HUDEP-2 (cell line): ENCODE measurements around the gene KMT2C.

Experiments
- DNase-seq, 76 experiments: peaks; one replicate each; lab custom pipeline; 2025; ENCODE audit not compliant: unreplicated experiment in 76 of 76; lab: John Stamatoyannopoulos, UW

KMT2C gene

DNA sequence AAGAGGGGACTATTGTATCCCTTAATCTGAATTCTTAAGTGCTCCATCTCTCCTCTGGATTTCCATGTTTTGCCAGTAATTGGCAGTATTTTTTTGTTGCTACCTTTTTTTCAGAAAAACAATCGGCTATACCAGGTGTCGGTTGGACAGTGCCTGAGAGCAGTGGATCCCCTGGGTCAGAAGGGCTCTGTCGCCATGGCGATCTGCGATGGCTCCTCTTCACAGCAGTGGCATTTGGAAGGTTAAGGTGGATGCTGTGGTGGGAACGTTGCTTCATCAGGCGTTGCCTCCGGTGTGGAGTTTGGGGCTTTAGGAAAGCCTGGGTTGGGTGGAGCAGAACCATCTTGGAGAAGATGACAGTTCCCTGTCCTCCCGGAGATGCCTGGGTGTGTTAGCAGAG, 314.4 kb downstream of the KMT2C start:
- DNase-seq: no peak

DNA sequence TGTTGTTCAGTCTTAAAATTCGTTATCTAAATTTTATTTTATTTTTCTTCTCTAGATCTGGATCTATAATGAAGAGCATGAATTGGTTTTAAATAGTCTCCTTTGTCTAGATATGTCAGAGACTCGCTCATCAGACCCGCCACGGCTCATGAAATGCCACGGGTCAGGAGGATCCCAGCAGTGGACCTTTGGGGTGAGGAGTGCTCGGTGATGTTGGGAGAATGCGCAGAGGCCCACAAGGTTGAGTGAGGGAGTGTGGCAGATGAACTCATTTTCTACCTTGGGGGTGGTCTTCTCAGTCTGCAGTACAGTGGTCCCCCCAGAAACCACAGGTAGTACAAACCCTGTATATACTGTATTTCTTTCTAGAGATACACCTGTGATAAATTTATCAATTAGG, 315.0 kb downstream of the KMT2C start:
- DNase-seq: no peak

DNA sequence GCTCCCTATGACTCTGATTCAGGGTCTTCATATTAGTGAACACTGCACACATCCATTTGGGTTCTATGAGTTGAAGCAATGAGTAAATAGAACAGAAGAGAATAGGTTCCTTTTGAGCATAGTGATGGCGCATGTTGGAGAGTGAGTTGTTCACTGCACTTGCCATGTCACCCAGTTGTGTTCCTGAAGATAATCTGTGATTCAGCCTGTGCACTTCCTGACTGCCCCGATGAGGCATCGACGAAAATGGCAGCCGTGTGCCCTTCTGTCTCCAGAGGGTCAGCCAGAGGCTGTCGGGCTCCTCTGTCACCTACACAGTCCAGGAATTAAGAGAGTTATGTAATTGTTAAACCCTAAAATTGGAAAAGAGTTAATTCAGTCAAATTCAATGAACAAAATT, 315.6 kb downstream of the KMT2C start:
- DNase-seq: no peak

DNA sequence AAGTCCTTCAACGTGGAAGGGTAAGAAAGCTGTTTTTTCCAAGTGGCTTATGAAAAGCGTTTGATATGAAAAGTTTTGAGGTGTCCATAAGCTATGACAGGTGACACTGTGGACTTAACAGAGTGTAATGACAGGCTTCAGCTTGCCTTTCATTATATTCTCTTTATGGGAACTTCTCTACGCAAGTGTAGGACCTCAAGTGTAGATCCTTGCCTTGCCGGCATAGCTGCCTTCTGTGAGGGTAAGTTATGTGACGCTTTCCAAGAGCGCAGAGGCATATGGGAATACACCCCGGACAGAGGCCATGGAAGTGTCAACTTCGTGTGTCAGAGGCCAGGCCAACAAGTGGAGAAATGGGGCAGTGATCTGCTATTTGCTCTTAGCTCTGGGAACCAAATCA, 318.4 kb downstream of the KMT2C start:
- no peak for DNase-seq

DNA sequence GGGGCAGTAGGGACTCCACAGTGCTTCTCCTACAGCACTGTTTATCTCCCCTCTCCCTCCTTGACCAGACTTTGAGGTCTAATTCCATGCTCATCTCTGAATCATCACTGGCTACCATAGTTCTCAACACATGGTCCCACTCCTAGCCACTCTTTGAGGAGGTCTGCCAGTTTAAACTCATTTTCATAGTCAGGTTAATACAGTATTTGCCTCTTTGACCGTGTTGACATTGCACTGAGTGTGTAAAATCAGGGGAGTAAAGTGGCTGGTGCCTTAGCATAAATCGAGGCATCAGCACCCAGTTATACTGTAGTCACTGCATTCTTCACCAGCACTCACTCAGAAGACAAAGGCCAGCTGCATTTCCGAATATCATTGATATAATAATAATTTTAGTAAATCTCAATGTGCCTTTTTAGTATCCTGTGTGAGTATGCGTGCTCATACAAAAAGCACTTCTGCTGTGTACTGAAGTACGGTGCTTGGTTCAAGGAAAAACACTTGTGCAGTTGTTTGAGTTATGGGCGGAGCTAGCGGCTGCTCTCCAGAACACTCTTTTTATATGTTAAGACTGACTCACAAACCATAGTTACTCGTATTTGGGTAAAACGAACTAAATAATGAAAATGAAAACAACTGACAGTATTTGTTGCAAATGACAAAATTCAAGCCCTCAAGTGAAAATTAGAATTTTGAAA, 320.6 kb downstream of the KMT2C start:
- no peak for DNase-seq

DNA sequence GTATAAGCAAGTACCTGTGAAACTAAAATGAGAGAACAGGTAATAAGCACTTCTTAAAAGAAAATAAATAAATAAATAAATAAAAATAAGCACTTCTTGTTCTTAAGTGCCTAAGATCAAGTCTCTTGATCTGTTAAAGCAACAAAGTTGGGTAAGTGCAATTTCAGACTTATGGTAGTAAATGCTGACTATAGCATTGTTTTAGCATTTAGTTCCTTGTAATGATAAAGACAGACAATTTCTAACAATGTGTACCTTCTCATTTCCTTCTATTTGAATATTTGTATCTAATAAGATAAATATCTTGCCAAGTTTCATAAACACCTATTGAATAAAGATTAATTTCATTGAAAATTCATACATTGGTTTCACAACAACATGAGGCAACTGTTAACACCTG, 323.0 kb downstream of the KMT2C start:
- no peak for DNase-seq

DNA sequence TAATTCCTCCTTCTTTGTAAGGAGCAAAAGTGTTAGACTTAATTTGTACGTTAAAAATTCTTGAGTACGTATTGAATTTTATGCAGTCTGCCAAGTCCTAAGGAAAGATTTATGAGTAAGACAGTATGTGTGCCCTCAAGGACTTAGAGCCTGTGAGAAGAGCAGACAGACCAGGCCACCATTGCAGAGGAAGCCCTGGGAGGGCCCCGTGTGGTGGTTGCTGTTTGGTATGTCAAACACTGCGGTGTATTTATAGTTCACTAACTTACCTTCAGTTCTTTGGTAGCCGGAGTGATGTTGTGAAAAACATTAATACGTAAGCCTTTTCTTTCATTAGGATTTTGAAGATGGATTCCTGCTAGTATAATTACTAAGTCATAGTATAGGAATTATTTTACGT, 327.4 kb downstream of the KMT2C start:
- no peak for DNase-seq

DNA sequence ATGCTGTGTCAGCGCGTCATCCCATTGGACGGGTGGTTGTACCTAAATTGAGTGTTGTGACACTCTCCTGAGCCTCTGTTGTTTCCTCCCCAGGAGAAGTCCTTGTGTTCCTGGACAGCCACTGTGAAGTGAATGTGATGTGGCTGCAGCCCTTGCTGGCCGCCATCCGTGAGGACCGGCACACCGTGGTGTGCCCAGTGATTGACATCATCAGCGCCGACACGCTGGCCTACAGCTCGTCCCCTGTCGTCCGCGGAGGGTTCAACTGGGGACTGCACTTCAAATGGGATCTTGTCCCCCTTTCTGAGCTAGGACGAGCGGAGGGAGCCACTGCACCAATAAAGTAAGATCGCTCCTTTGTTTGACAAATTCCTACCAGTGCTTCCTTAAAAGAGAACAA, 327.9 kb downstream of the KMT2C start:
- no peak for DNase-seq

DNA sequence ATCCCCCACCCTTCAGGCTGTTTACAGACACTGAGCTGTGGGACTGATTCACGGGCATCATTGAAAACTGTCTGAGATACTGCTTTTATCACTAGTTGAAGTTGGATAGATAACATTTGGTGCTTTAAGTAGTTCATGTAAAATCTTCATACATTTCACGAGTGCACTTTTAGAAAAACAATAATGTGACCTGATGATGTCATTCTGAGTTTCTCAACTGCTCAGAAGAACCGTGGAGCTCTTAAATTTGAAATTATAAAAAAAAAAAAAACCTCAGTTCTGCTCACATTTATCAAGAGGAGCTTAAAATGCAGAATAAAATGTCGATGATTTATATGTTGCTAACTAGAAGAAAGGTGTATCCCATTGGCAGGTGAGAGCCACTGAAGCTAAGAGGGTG, 328.8 kb downstream of the KMT2C start:
- DNase-seq: no peak

DNA sequence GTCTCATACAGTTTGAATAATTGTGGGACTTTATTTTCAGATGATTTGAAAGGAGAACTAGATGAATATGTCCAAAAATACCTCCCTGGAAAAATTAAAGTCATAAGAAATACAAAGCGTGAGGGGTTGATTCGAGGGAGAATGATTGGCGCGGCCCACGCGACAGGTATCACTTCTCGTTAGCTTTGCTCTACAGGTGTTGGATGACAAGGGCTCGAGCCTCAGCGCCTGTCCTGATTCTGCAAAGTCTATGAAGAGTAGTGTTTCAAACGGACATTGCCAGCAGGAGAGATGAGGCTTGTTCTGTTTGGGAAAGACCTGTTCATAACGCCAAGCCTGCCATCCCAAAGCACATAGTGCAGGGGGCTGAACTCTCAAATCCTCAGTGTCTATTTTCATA, 330.6 kb downstream of the KMT2C start:
- DNase-seq: no peak

DNA sequence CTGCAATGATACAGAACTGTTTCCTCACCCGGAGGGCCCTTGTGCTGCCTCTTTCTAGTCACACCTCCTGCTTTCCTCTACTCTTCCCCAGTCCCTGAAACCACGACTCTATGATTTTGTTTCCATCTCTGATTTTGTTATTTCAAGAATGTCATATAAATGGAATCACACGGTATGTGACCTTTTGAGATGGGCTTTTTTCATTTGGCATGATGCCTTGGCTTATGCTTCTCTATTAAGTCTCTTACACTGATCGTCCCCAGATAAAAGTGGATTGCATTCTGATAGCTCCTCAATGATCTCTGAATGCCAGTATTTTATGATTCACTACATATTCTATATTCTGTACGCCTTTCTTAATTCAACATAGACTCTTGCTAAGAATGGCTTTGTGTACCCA, 332.1 kb downstream of the KMT2C start:
- DNase-seq: no peak

DNA sequence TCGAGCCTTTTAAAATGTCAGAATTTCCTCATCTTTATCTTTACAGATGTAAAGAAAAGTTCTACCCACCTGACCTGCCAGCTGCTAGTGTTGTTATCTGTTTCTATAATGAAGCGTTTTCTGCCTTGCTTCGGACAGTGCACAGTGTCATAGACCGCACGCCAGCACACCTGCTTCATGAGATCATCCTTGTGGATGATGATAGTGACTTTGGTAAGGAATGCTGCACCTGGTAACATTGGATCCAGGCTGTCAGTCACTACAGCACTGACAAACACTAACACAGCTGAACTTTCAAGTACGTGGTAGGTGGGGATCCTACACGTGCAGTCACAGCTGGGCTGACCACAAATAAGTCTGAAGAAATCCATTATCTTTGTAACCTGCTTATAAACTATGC, 332.7 kb downstream of the KMT2C start:
- DNase-seq: no peak

DNA sequence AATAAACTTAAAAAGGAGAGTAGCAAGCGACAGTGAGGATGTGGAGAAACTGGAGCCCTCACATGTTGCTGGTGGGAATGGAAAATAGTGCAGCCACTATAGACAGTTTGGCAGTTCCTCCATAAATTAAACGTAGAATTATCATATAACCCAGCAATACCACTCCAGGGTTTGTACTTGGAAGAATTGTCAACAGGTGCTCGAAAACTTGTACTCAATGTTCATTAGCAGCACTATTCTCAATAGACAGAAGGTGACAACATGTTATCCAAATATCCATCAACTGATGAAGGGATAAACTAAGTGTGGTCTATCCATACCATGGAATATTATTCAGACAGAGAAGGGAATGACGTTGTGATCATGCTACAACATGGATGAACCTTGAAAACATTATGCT, 338.5 kb downstream of the KMT2C start:
- DNase-seq: no peak

DNA sequence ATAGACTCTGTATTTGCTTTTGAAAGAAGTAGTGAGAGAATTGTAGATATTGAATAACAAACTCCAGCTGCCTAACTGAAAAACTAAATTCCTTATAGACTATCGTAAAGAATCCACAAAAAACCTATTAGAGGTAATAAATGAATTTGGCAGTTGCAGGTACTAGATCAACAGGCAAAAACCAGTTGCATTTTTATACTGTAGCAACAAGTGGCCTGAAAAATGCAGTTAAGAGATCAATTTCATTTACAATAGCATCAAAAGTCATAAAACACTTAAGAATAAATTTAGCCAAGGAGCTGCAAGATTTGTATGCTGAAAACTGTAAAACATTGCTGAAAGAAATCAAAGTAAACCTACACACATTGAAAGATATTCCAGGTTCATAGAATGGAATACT, 340.0 kb downstream of the KMT2C start:
- no peak for DNase-seq

DNA sequence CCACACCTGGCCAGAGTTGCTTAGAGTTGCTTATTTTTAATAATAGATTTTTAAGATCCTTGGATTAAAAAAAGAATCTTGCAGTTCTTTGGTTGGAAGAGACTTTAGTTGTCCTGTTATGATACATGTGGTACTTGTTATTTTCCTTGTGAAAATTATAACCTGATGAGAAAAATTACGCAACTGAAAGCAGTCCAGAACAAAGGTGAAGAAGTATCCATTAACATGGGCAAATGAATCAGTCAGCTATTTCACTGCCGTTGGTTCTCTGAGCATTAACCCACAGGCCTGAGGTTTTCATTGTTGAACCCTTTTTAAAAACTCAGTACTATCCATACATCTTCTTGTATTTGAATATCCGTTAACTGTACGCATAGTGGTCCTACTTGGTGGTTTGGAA, 342.1 kb downstream of the KMT2C start:
- no peak for DNase-seq

DNA sequence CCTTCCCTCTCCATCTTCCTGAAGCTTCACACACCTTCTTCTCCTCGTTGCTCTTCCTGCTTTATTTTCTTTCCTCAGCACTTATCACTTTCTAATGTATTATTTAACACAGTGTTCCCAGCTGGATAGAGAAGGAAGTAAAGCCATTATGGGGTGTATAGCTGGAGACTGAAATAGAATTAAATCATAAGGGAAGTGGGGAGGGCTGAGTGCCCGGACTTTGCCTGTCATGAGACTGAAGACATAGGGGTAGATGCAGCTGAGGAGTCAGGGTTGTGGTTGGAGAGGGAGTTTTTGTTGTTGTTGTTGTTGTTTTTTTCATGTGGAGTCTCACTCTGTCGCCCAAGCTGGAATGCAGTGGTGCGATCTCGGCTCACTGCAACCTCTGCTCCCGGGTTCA, 345.1 kb downstream of the KMT2C start:
- DNase-seq: no peak

DNA sequence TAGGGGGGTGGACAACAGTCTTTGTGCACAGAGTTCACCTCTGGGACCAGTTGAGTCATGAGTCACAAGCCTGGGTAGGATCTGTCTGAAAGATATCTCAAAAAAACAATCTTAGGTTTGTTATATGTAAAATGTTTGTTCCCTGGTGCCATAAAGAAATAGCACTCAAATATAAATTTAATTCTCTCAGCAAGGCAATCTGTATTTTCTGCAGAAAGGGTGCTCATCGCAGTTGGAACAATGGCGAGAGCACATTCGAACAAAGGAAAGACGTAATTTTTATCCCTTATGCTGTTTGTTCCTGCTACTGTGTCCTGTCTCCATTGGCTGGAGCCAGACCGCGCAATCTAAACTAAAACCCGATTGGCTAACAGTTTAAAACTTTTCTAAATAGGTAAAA, 346.6 kb downstream of the KMT2C start:
- DNase-seq: no peak

DNA sequence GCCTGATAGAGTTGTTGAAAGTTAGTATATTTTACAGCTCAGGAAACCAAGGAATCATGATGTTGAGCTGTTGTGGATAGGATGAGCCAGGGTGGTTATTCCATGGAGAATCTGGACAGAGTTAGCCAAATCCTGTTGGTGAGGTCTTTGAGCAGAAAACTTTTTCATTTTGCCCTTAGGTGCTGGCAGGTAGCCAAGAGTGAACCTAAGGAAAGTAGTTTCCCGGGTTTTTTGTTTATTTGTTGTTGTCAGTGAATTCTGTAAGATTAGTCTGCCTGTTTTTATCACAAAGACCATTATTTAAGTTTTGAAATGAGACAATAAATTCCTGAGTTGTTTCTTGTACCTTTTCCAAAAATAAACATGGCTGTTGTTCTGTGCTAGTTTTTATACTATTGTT, 349.3 kb downstream of the KMT2C start:
- no peak for DNase-seq

DNA sequence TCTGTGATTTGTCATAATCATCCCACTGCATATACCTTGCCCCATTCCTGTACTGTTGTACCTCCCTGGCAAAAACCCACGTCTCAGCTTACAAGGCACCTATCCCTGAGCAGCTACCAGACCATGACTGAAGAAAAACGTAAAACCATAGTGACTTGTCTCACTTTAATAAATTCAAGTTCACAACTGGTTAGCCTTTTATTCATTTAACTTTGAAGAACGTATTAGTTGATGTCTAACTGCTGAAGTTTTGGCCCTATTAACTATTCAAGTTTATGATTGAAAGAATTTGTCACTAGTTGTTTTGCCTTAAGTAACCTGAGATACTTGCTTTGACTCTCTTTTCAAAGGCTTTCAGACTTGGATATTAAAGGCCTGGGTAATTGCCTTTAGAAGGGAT, 350.7 kb downstream of the KMT2C start:
- no peak for DNase-seq
